Muscle of back (tissue), 11 donors: ENCODE results near the gene SETBP1. TPM values are rescaled to one million over a fixed set of nuclear protein-coding genes. Genes with fewer than 3 reads are reported as not detected.

Experiments
- DNase-seq, 3 donors: peaks; one replicate each; pipeline versions ENCODE4 v3.0.0 to v3.0.0-alpha.2; 2013
- polyA plus RNA-seq, 10 donors: library from polyadenylated mRNA; unstranded; fragments of 120-200 nt; gene quantifications; one replicate each; pipeline ENCODE4 v1.2.1, GENCODE V29; 2013; ENCODE audit not compliant: insufficient read length in 10 of 10

Gene SETBP1
- polyA plus RNA-seq, 10 donors, result 13.6 to 21.3 (median 16.0) TPM

GRCh38 chr18:44901283-44901682 is 220.6 kb downstream of the SETBP1 start:
- no peak for DNase-seq

DNA sequence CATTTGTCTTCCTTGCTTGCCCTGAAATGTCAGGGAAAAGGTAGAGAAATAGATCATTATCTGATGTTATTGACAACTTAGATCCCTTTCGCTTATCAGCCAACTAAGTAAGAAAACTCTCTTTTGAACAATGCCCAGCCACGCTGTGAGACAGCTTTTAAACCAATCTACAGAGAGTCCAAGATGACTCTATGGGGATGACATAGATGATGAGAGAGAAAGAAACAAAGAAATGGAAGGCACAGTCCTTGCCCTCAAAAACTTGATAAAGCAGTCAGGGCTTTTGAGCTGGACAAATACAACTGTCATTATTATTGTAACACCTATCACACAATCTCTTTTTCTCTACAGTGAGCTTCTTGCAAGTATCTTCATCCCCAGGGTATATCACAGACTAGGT is 222.6 kb downstream of the SETBP1 start:
- no peak for DNase-seq

- no peak for DNase-seq
These were observed 224.1 kb downstream of the SETBP1 start for GRCh38 chr18:44904768-44905167.

DNA sequence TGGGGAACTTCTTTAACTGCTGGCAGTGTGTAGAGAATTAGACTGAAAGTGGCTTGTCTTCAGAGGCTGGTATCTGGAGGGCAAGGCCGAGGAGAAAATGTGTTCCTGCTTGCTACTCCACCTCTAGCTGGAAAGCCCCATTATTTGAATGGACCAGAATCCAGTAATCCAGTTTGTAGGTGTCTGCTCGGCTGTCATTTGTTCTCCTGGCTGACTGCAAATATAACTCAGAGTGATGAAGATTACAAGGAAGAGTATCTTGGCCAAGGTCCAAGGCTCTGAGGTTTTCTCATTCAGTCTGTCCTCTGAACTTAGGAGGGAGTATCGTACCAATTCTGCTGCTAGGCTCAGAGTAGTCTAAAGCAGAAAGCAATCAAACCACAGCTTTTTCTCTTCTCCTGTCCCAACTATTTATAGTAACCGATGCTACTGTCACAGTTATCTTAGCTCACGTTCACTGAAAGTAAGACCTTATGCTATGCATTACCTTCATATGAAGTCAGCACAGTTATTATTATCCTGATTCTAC is 228.6 kb downstream of the SETBP1 start:
- no peak for DNase-seq

DNA sequence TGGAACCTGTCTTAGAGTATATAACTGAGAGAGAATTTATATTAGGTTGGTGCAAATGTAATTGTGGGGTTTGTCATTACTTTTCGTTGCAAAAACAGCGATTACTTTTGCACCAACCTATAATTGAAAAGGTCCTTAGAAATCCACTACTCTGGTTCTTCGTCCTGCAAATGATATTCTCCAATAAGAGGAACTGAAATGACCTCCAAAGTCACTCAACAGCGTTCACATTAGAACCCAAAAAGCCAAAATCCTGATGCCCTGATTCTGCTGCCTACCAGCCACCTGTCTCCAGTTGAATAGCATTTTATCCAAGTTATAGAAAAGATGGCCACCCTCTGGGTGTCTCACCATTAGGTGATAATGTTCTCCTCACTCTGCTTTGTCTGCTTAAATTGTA is 230.6 kb downstream of the SETBP1 start:
- DNase-seq, result no peak

- no peak for DNase-seq
These were observed 231.1 kb downstream of the SETBP1 start for GRCh38 chr18:44911773-44912172.

GRCh38 chr18:44912740-44913478 is 232.2 kb downstream of the SETBP1 start:
- DNase-seq, result no peak

- DNase-seq, result no peak
These were observed 233.3 kb downstream of the SETBP1 start for GRCh38 chr18:44914028-44914427.

- no peak for DNase-seq
These were observed 234.5 kb downstream of the SETBP1 start for GRCh38 chr18:44915213-44915612.

DNA sequence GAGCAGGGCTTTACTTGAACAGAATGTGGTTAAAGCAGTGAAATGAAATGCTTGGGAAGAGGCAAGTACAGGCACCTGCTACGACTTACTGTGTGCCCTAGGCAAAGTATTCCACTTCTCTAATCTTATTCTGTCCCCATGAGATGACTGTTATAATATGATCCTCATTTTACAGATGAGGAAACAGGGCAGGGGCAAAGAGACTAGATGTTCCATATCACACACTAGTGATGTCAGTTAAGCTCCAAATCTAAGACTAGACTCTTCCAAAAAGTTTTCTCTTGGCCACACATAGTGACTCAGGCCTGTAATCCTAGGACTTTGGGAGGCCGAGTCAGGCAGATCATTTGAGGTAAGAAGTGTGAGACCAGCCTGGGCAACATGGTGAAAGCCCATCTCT is 235.0 kb downstream of the SETBP1 start:
- no peak for DNase-seq

- DNase-seq, result no peak
These were observed 235.9 kb downstream of the SETBP1 start for GRCh38 chr18:44916429-44917207.

GRCh38 chr18:44917216-44918141 is 236.8 kb downstream of the SETBP1 start:
- DNase-seq, result no peak

- no peak for DNase-seq
These were observed 237.4 kb downstream of the SETBP1 start for GRCh38 chr18:44918142-44918476.

DNA sequence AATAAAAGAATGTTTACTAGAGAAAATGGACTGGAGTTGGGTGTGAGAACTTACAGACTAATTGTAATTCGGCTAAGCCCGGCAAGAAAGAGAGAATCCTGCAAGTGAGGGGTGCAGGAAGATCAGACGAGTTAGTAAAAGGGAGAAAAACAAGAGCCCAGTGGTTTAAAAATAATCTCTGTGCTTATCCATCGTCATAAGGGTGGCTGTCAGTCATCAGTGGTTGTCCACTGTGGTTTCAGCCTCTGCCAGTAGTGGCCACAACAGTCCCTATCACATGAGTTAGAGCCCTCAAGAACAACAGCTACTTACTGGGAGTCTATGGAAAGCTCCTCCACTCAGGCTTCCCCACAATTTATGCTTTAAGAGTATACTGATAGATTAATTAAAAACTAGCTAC is 239.8 kb downstream of the SETBP1 start:
- DNase-seq, result no peak

GRCh38 chr18:44921974-44922373 is 241.3 kb downstream of the SETBP1 start:
- no peak for DNase-seq

DNA sequence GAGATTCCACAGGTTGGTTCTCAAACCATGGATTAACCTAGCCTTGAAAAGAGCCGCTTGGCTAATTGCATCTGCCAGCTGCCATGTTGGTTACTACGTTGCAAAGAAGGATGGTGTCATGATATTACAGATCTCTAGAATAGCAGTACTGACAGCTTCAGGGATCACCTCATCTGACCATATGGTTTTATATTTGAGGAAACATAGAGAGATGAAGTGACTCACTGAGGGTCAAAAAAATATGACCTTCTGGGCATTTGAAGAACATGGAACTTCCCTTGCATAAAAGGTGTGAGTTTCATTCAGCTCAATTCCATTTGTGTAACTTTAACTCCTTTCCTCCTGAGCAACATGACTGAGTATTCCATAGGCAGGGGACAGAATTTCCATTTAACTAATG is 242.3 kb downstream of the SETBP1 start:
- DNase-seq, result no peak

- peak in 2 of 3 donors; percentile 10 to 44 for DNase-seq
These were observed 244.3 kb downstream of the SETBP1 start for GRCh38 chr18:44924785-44925499.

- DNase-seq, result peak in 1 of 3 donors; percentile 21
These were observed 246.6 kb downstream of the SETBP1 start for GRCh38 chr18:44927127-44927849.

DNA sequence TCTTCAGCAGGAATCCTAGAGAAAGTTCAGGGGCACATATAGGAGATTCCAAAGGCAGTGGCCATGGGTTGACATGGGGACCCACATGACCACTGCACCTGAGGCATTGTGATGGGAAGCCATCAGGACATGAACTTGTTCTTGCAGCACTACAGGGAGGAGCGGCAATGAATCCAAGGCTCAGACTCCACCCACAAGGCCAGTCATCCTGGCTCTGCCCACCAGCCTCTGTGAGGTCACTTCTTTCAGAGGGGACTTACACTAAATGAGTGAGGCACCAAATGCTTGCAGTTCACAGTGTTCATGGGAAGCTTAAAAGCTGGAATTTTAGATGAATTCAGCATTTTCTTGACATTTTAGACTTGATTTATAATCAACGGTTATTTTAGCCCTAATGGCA is 254.2 kb downstream of the SETBP1 start:
- DNase-seq, result no peak

- no peak for DNase-seq
These were observed 254.8 kb downstream of the SETBP1 start for GRCh38 chr18:44935455-44935854.

GRCh38 chr18:44936485-44936884 is 255.8 kb downstream of the SETBP1 start:
- DNase-seq, result no peak
